AG04450 (cell line): ENCODE measurements around the gene TXLNG. TPM values are rescaled to one million over a fixed set of nuclear protein-coding genes. Genes with fewer than 3 reads are reported as not detected.

Experiments used
- CTCF ChIA-PET: fragments of 300-600, 350-600 bp; formaldehyde crosslinking; extraction: SDS; loops from one replicate; lab custom pipeline; 2022; ENCODE audit warnings: antibody characterized with exemption, inconsistent platforms; lab: Charles Lee
- POLR2A ChIA-PET: fragments of 350-600 bp; formaldehyde crosslinking; extraction: SDS; loops from one replicate; lab custom pipeline; 2021; ENCODE audit warnings: antibody characterized with exemption, inconsistent platforms; lab: Yijun Ruan, JAX
- DNase-seq: peaks from one replicate; pipeline ENCODE4 v3.0.0-alpha.2; 2011; ENCODE audit warnings: low read depth, low spot score
- H3K27ac ChIP-seq: one replicate; pipeline ENCODE4 v1.5.1; 2012; ENCODE audit warnings: low read depth, low read length, control low read depth
- H3K27me3 ChIP-seq: one replicate; pipeline ENCODE4 v1.6.0; 2012; ENCODE audit warnings: low read length; ENCODE audit not compliant: control insufficient read depth, insufficient read depth
- H3K4me3 ChIP-seq: 2 replicates; pipeline ENCODE4 v1.5.1; 2011; ENCODE audit warnings: mild to moderate bottlenecking, low read depth, low read length, control low read depth
- H3K9me3 ChIP-seq: 2 replicates; pipeline ENCODE4 v1.5.1; 2012; ENCODE audit warnings: low read length; ENCODE audit not compliant: control insufficient read depth, insufficient read depth
- polyA plus RNA-seq: library from polyadenylated mRNA; depleted of rRNA; stranded (reverse); fragments of >200 nt; gene quantifications from 2 replicates; pipeline ENCODE4 v1.2.3, GENCODE V29; 2011
- TF ChIP-seq, protein P1 (sequence below): IDR thresholded peaks from 2 replicates; pipeline ENCODE4 v1.5.1; 2011; ENCODE audit warnings: low read depth, low read length, control low read depth, inconsistent platforms

TXLNG gene
- polyA plus RNA-seq, 1 experiment: 15.4 TPM

DNA sequence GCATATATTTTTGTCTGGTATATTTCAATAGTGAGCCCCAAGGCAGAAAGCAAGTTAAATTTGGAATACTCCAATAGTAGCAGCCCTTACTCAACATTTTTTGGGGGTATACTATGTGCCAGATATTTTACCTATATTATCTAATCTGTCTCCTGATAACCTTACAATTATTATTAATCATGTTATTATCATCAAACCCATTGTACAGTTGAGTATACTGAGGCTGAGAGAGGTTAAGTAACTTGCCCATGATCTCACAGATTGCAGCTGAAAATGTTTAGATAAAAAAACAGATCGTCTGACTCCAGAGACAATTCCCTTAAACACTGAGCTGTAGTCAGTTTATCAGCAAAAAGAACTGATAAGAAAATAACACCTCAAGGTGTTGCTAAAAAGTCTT lies 90.4 kb downstream of the TXLNG start:
- H3K4me3 ChIP-seq: no peak overlapping the region
- ChIA-PET POLR2A (no interaction called here), CTCF (interaction anchor here (1.9 kb wide), 1 partner anchor 170 kb away, joined by 4 read pairs; no protein-coding TSS in a partner anchor)
- H3K9me3 ChIP-seq: no peaks in the 10 kb centered on the region
- TF ChIP-seq, protein P1, sequence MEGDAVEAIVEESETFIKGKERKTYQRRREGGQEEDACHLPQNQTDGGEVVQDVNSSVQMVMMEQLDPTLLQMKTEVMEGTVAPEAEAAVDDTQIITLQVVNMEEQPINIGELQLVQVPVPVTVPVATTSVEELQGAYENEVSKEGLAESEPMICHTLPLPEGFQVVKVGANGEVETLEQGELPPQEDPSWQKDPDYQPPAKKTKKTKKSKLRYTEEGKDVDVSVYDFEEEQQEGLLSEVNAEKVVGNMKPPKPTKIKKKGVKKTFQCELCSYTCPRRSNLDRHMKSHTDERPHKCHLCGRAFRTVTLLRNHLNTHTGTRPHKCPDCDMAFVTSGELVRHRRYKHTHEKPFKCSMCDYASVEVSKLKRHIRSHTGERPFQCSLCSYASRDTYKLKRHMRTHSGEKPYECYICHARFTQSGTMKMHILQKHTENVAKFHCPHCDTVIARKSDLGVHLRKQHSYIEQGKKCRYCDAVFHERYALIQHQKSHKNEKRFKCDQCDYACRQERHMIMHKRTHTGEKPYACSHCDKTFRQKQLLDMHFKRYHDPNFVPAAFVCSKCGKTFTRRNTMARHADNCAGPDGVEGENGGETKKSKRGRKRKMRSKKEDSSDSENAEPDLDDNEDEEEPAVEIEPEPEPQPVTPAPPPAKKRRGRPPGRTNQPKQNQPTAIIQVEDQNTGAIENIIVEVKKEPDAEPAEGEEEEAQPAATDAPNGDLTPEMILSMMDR: no peak
- no peaks in the 10 kb centered on the region for H3K27me3 ChIP-seq
- no peak for DNase-seq
- H3K27ac ChIP-seq: no peak overlapping the region

DNA sequence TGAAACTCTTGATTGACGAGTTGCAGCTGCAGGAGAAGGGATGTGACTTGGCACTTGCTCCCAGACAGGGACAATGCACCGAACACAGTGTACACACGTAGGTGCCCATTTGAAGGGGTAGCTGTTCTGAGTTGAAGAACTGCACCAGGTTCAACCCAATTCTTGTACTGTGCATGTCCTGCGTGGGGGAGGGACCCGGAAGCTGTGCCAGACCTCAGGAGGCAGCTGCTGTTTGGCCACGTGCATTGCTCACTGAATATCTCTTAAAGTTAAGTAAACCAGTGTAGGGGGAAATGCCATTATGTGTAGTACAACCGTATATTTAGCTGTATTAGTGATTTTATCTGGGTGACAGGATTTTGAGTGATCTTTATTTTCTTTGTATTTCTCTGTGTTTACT lies 95.9 kb downstream of the TXLNG start:
- Histone ChIP-seq H3K27ac (no peak overlapping the region), H3K9me3 (no peaks in the 10 kb centered on the region), H3K4me3 (peak overlapping the region; percentile 61; the same call in 1 of the 2 replicates), H3K27me3 (no peaks in the 10 kb centered on the region)
- ChIA-PET CTCF (interaction anchor here (0.5 to 8.6 kb wide), 18 partner anchors 8 to 262 kb away, joined by 3 to 116 read pairs (median 5); partner anchors contain the start of gene REPS2), POLR2A (interaction anchor here (0.6 to 1.3 kb wide), 2 partner anchors 12 to 162 kb away, joined by 3 to 6 read pairs; partner anchors contain the start of gene RBBP7)
- DNase-seq: no peak
- TF ChIP-seq, protein P1: no peak

DNA sequence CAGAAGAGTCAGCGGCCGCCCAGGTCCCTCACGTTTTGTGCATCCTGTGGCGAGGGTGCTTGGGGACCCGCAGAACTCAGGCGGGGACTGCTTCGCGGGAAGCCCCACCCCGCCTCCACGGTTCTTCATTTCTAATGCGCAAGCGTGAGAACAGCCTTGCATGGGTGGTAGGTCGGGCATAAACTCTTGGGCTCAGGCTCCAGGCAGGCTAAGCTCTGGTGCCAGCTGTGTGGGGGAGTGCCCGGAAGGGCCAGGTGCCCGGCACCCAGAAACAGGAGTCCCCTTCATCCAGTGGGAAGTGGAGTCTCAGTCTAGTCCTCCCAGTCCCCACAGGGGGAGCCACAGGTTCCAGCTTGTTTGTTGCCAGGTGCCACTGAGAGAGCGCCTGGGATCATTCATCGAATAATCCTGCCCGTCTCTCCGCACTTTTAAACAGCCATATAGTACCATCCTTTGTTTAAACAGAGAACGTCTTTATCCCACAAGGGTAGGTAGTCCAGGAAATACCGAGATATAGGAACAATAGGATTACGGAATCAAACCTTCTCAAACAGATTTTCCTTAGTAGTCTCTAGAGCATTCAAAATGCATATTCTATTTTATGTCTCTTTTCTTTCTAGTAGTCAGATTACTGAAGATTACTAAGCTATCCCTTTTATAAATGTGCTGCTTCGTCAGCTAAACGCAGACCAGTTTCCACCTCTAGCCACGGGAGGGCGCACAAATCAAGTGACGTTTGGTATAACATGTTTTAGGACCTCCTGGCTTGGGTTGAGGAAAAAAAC lies 96.6 kb downstream of the TXLNG start:
- TF ChIP-seq, protein P1: peak; percentile 64
- no peaks in the 10 kb centered on the region for H3K27me3 ChIP-seq
- no peaks in the 10 kb centered on the region for H3K9me3 ChIP-seq
- no peak overlapping the region for H3K27ac ChIP-seq
- DNase-seq: no peak
- POLR2A ChIA-PET: interaction anchor here (0.6 to 1.3 kb wide), 2 partner anchors 13 to 169 kb away, joined by 4 to 6 read pairs; partner anchors contain the start of gene RBBP7
- H3K4me3 ChIP-seq: peak overlapping the region; percentile 61
- CTCF ChIA-PET: interaction anchor here (0.6 to 8.6 kb wide), 25 partner anchors 9 to 573 kb away, joined by 3 to 116 read pairs (median 4); partner anchors contain the start of gene REPS2

DNA sequence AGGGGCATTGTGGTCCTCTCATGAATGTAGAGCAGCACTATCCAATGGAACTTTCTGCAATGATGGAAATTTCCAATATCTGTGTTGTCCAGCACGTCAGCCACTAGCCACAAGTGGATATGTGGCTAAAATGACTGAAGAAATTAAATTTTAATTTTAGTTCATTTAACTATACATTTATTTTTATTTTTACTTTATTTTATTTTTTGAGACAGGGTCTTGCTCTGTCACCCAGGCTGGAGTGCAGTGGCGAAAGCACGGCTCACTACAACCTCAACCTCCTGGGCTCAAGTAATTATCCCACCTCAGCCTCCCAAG lies 97.2 kb downstream of the TXLNG start:
- no peaks in the 10 kb centered on the region for H3K9me3 ChIP-seq
- CTCF ChIA-PET: interaction anchor here (0.6 to 8.6 kb wide), 20 partner anchors 9 to 572 kb away, joined by 3 to 116 read pairs (median 4); partner anchors contain the start of gene REPS2
- DNase-seq: no peak
- no peaks in the 10 kb centered on the region for H3K27me3 ChIP-seq
- POLR2A ChIA-PET: interaction anchor here (0.6 to 1.3 kb wide), 2 partner anchors 13 to 169 kb away, joined by 4 to 6 read pairs; partner anchors contain the start of gene RBBP7
- no peak overlapping the region for H3K27ac ChIP-seq
- TF ChIP-seq, protein P1: no peak
- no peak overlapping the region for H3K4me3 ChIP-seq

DNA sequence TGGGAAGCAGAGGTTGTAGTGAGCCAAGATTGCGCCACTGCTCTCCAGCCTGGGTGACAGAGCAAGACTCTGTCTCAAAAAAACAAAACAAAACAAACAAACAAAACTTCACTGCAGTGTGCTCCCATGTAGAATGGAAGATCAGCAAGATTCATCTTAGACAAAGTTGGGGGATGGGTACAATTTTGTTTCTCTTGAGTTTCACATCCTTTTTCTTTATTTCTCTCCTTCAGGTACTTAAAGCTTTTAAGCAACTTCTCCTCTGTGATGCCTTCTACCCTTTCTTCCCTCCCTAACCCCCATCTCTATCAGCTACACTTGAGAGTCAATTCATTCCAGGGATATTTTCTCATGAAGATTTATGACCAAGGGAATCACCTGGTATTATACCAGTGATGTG lies 99.4 kb downstream of the TXLNG start:
- TF ChIP-seq, protein P1: no peak
- no peaks in the 10 kb centered on the region for H3K9me3 ChIP-seq
- ChIA-PET CTCF (interaction anchor here (0.7 to 8.6 kb wide), 3 partner anchors 58 to 161 kb away, joined by 3 to 116 read pairs (median 3); no protein-coding TSS in a partner anchor), POLR2A (no interaction called here)
- no peak overlapping the region for H3K4me3 ChIP-seq
- DNase-seq: no peak
- no peak overlapping the region for H3K27ac ChIP-seq
- H3K27me3 ChIP-seq: no peaks in the 10 kb centered on the region
